Inflammatory macrophage treated with lipopolysaccharide for 1 hour (primary cell): Measurements from ENCODE around the gene SLC4A11.
"Not testable (repeated sequence)": the region's sequence is repeated elsewhere in the genome, so short reads cannot be mapped to it uniquely, and the experiment has no call there.

Source experiments
- DNase-seq, 2 donors: peaks; one replicate each; pipeline ENCODE4 v3.0.0-alpha.2; 2020 to 2022

Gene SLC4A11

GRCh38 chr20:3199976-3200755 lies 38.8 kb downstream of the SLC4A11 start:
- DNase-seq: no peak

- DNase-seq: no peak
Measured at GRCh38 chr20:3199206-3199605, 39.8 kb downstream of the SLC4A11 start.

GRCh38 chr20:3195590-3196237 lies 43.3 kb downstream of the SLC4A11 start:
- no peak for DNase-seq

GRCh38 chr20:3194617-3195280 lies 44.2 kb downstream of the SLC4A11 start:
- DNase-seq: no peak

GRCh38 chr20:3193806-3194616 lies 45.0 kb downstream of the SLC4A11 start:
- no peak for DNase-seq

GRCh38 chr20:3192226-3193015 lies 46.6 kb downstream of the SLC4A11 start:
- no peak for DNase-seq

- no peak for DNase-seq
Measured at GRCh38 chr20:3190681-3191111, 48.3 kb downstream of the SLC4A11 start.

- DNase-seq: no peak
Measured at GRCh38 chr20:3189561-3190131, 49.3 kb downstream of the SLC4A11 start.

GRCh38 chr20:3188823-3189413 lies 50.1 kb downstream of the SLC4A11 start:
- no peak for DNase-seq

- not testable (repeated sequence) for DNase-seq
Measured at GRCh38 chr20:3187861-3188260, 51.1 kb downstream of the SLC4A11 start.

- DNase-seq: no peak
Measured at GRCh38 chr20:3183896-3184612, 54.9 kb downstream of the SLC4A11 start.

- DNase-seq: not testable (repeated sequence)
Measured at GRCh38 chr20:3182429-3182828, 56.6 kb downstream of the SLC4A11 start.

- DNase-seq: no peak
Measured at GRCh38 chr20:3181270-3181669, 57.7 kb downstream of the SLC4A11 start.

GRCh38 chr20:3180319-3180718 lies 58.7 kb downstream of the SLC4A11 start:
- no peak for DNase-seq

- peak in 1 of 2 donors; percentile 11 for DNase-seq
Measured at GRCh38 chr20:3177746-3178485, 61.1 kb downstream of the SLC4A11 start.
